HepG2 (cell line): Measurements from ENCODE around the gene ABL2. TPM values are rescaled to one million over a fixed set of nuclear protein-coding genes. Genes with fewer than 3 reads are reported as not detected.

Experiments used
- BRCA1 ChIP-seq: sonication (generic); formaldehyde crosslinking; IDR thresholded peaks from 2 replicates; pipeline ENCODE4 v1.4.0; 2020; ENCODE audit warnings: missing genetic modification reagents
- CEBPG ChIP-seq: IDR thresholded peaks from 2 replicates; pipeline ENCODE4 v1.6.1; 2016
- CREB1 ChIP-seq, 2 experiments: fragments of 450-650 bp in 1 of 2; IDR thresholded peaks; 2 replicates each; pipeline ENCODE4 v1.6.1; 2016 to 2017; ENCODE audit warnings: control low read depth in 1 of 2, mild to moderate bottlenecking in 1 of 2, missing compliant biosample characterization in 1 of 2, missing genetic modification characterization in 1 of 2
- FOXC1 ChIP-seq: sonication (generic); formaldehyde crosslinking; IDR thresholded peaks from 2 replicates; pipeline ENCODE4 v1.8.0; 2022; ENCODE audit warnings: mild to moderate bottlenecking, missing genetic modification reagents, borderline replicate concordance
- FOXK1 ChIP-seq: sonication (generic); formaldehyde crosslinking; IDR thresholded peaks from 2 replicates; pipeline ENCODE4 v1.4.0; 2020; ENCODE audit warnings: low read depth, missing genetic modification reagents, borderline replicate concordance
- FOXP1 ChIP-seq, 2 experiments: fragments of 450-650 bp in 1 of 2; IDR thresholded peaks; 2 replicates each; pipeline ENCODE4 v1.6.1; 2017 to 2018; ENCODE audit warnings: antibody characterized with exemption in 1 of 2
- HDAC1 ChIP-seq: sonication (generic); formaldehyde crosslinking; IDR thresholded peaks from 2 replicates; pipeline ENCODE4 v1.5.1; 2020; ENCODE audit warnings: mild to moderate bottlenecking, missing genetic modification reagents
- HIVEP1 ChIP-seq: sonication (generic); formaldehyde crosslinking; IDR thresholded peaks from 2 replicates; pipeline ENCODE4 v1.4.0; 2020; ENCODE audit warnings: mild to moderate bottlenecking, missing genetic modification reagents
- MIER2 ChIP-seq: IDR thresholded peaks from 2 replicates; pipeline ENCODE4 v1.6.1; 2016; ENCODE audit warnings: missing biosample characterization, missing genetic modification reagents
- POGZ ChIP-seq: sonication (generic); formaldehyde crosslinking; IDR thresholded peaks from 2 replicates; pipeline ENCODE4 v1.4.0; 2020; ENCODE audit warnings: mild to moderate bottlenecking, missing genetic modification reagents
- SMYD3 ChIP-seq: sonication (generic); formaldehyde crosslinking; IDR thresholded peaks from 2 replicates; pipeline ENCODE4 v1.8.1; 2023; ENCODE audit warnings: mild to moderate bottlenecking, missing genetic modification reagents
- STAG1 ChIP-seq: sonication (generic); formaldehyde crosslinking; IDR thresholded peaks from 2 replicates; pipeline ENCODE4 v1.4.0; 2020; ENCODE audit warnings: missing genetic modification reagents
- STAT5B ChIP-seq: sonication (generic); formaldehyde crosslinking; IDR thresholded peaks from 2 replicates; pipeline ENCODE4 v1.4.0; 2020; ENCODE audit warnings: missing genetic modification reagents
- TBX3 ChIP-seq: fragments of 450-650 bp; IDR thresholded peaks from 2 replicates; pipeline ENCODE4 v1.6.1; 2017; ENCODE audit warnings: antibody characterized with exemption, mild to moderate bottlenecking, inconsistent platforms, borderline replicate concordance
- ZBTB40 ChIP-seq, 2 experiments: fragments of 450-650 bp in 1 of 2; sonication (generic) in 1 of 2; formaldehyde crosslinking in 1 of 2; IDR thresholded peaks; 2 replicates each; pipeline versions ENCODE4 v1.6.1 to v1.8.0; 2016 to 2022; ENCODE audit warnings: antibody characterized with exemption in 1 of 2, mild to moderate bottlenecking in 1 of 2, missing genetic modification reagents in 1 of 2
- ZBTB7B ChIP-seq: sonication (generic); formaldehyde crosslinking; IDR thresholded peaks from 2 replicates; pipeline ENCODE4 v1.4.0; 2020; ENCODE audit warnings: missing genetic modification reagents
- ZFYVE20 ChIP-seq: sonication (generic); formaldehyde crosslinking; IDR thresholded peaks from 2 replicates; pipeline ENCODE4 v1.8.0; 2023; ENCODE audit warnings: low read depth, mild to moderate bottlenecking, moderate library complexity, missing genetic modification reagents, borderline replicate concordance
- ZNF24 ChIP-seq: fragments of 450-650 bp; IDR thresholded peaks from 2 replicates; pipeline ENCODE4 v1.6.1; 2017; ENCODE audit warnings: antibody characterized with exemption, mild to moderate bottlenecking
- ZNF282 ChIP-seq: fragments of 450-650 bp; IDR thresholded peaks from 2 replicates; pipeline ENCODE4 v1.6.1; 2018; ENCODE audit not compliant: partially characterized antibody
- ZNF333 ChIP-seq: sonication (generic); formaldehyde crosslinking; IDR thresholded peaks from 2 replicates; pipeline ENCODE4 v1.4.0; 2020; ENCODE audit warnings: mild to moderate bottlenecking, missing genetic modification reagents, borderline replicate concordance
- ZNF749 ChIP-seq: sonication (generic); formaldehyde crosslinking; IDR thresholded peaks from 2 replicates; pipeline ENCODE4 v1.8.0; 2022; ENCODE audit warnings: mild to moderate bottlenecking, missing genetic modification reagents, moderate library complexity, borderline replicate concordance
- ZNF816 ChIP-seq: sonication (generic); formaldehyde crosslinking; IDR thresholded peaks from 2 replicates; pipeline ENCODE4 v1.8.0; 2022; ENCODE audit warnings: missing genetic modification reagents, mild to moderate bottlenecking, borderline replicate concordance
- polyA plus RNA-seq, 8 experiments: library from polyadenylated mRNA; depleted of rRNA in 3 of 8; stranded (reverse) in 7 of 8; unstranded in 1 of 8; fragments of >200 nt; fragmentation: Illumina TruSeq in 4 of 8; extraction: Trizol in 4 of 8; gene quantifications; 2 replicates each; pipeline versions ENCODE4 v1.2.1 to v1.2.3, GENCODE V29; 2011 to 2016; ENCODE audit warnings: low read depth in 4 of 8, missing spikeins in 1 of 8, mixed read lengths in 1 of 8; ENCODE audit not compliant: insufficient read depth in 1 of 8
- total RNA-seq, 5 experiments: library from RNA; depleted of rRNA; stranded (reverse); fragments of >200 nt; fragmentation: Illumina TruSeq; extraction: Trizol; gene quantifications; 2 replicates each; pipeline ENCODE4 v1.2.3, GENCODE V29; 2016; ENCODE audit warnings: low read depth in 1 of 5

ABL2 gene
- total and polyA plus RNA-seq, 2 of the 13 experiments (the other 11 are each of a cell fraction or from before 2014, with no cell fraction given), result 5.8 to 6.0 TPM

- TF ChIP-seq ZNF282 (no peak), TBX3 (peak; percentile 41; the same call in 1 of the 2 replicates), ZBTB7B (CRISPR knock-in tag) (peak; percentile 54; the same call in 1 of the 2 replicates), ZNF333 (CRISPR knock-in tag) (no peak), ZNF24 (no peak), HDAC1 (CRISPR knock-in tag) (no peak), CREB1 (IDR thresholded peaks at IDR 0.05) (no peak), CREB1 (CRISPR knock-in tag; IDR thresholded peaks at IDR 0.05) (peak; percentile 67), FOXK1 (CRISPR knock-in tag) (peak; percentile 97), STAG1 (CRISPR knock-in tag) (no peak), SMYD3 (CRISPR knock-in tag) (0 out of 2 replicates have a peak, but pooled peaks have one; percentile 31), ZBTB40 (IDR thresholded peaks at IDR 0.05) (no peak), ZBTB40 (CRISPR knock-in tag; IDR thresholded peaks at IDR 0.05) (no peak; the same call in 1 of the 2 replicates), ZFYVE20 (no peak), FOXP1 (IDR thresholded peaks at IDR 0.05) (no peak), FOXP1 (CRISPR knock-in tag; IDR thresholded peaks at IDR 0.05) (peak; percentile 73), MIER2 (CRISPR knock-in tag) (peak; percentile 45; the same call in 1 of the 2 replicates), ZNF749 (CRISPR knock-in tag) (peak; percentile 29; the same call in 1 of the 2 replicates), POGZ (peak; percentile 71), BRCA1 (CRISPR knock-in tag) (no peak), ZNF816 (CRISPR knock-in tag) (no peak), FOXC1 (CRISPR knock-in tag) (no peak), HIVEP1 (CRISPR knock-in tag) (no peak), STAT5B (no peak), CEBPG (CRISPR knock-in tag) (peak; percentile 80)
These were observed 77.4 kb downstream of the ABL2 start (continued) for GRCh38 chr1:179151908-179152682.
